ENCODE results near the gene SAYSD1.
A peak's percentile ranks its signal among the peaks of the same experiment; 100 is the strongest.

The SAYSD1 gene

DNA sequence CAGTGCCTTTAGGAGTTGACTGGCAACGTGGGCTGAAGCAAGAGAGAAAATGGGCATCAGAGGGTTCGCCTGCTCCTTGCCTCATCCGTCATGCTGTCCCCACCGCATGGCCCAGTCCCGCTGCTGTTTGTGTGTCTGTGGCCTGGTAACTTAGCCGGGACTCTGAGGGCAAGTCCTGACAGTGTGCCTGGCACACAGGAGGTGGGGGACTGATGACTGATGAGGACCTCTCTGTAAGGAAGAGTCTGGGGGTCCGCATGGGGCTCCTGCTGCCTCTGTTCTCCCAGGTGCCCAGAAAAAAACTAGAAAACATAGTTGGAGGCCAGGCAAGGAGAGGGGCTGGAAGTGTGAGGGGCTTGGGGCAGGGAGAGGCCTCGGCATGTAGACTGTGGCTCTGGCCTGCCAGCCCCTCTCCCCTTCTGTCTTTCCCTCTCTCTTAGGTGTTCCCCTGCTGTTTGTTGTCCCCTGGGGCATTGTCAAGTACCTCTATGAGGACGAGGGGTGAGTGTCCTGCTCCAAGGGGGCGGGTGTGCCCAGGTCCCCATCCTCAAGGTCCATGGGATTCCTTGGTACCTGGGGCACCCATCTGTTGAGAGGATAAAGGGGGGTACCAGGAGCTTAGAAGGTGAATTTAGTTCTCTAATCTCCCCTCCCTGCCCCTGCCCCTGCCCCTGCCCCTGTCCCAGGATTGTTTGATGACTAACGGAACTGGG, 36.9 kb downstream of the SAYSD1 start:
- DNase-seq = no peak

GRCh38 chr6:39076623-39077535, 38.1 kb downstream of the SAYSD1 start:
- DNase-seq = no peak

DNA sequence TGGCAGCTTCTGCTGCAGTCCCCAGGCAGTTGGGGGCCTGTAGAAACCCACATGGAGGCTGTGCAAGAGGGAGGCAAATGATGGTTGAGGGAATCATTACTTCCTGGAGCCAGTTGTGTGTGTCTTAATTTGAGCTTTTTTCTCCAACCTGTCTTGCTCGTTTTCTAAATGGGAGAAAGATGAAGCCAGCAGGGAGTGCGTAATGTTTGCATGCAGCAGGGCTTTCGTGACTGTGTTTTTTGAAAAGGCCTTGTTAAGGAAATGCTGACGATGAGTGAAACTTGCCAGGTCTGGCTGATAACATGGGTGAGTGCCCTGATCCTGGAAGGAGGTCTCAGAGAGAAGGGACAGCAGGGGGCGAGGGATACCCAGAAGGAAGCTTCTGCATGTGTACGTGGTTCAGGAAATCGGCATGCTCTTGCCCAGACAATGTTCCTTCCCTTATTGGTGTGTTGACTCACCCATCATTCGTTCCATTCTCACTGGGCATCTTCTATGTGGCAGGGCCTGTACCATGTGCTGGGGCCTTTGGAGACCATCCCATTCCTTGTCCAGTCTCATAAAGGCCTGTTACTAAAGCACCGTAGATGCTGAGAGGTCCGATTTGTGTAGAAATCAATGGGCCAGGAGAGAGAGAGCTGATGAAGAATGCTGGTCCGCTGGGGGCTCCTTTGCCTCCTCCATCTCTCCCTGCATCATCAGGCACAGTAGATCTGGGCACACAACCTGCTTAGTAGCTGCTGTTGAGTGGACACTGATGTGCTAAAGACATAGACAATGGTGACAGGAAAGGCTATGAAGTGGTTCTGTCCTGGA, 39.0 kb downstream of the SAYSD1 start:
- DNase-seq = no peak

- no peak for DNase-seq
Observed at GRCh38 chr6:39075010-39075686, 39.8 kb downstream of the SAYSD1 start.

GRCh38 chr6:39074486-39074885, 40.5 kb downstream of the SAYSD1 start:
- DNase-seq = no peak

DNA sequence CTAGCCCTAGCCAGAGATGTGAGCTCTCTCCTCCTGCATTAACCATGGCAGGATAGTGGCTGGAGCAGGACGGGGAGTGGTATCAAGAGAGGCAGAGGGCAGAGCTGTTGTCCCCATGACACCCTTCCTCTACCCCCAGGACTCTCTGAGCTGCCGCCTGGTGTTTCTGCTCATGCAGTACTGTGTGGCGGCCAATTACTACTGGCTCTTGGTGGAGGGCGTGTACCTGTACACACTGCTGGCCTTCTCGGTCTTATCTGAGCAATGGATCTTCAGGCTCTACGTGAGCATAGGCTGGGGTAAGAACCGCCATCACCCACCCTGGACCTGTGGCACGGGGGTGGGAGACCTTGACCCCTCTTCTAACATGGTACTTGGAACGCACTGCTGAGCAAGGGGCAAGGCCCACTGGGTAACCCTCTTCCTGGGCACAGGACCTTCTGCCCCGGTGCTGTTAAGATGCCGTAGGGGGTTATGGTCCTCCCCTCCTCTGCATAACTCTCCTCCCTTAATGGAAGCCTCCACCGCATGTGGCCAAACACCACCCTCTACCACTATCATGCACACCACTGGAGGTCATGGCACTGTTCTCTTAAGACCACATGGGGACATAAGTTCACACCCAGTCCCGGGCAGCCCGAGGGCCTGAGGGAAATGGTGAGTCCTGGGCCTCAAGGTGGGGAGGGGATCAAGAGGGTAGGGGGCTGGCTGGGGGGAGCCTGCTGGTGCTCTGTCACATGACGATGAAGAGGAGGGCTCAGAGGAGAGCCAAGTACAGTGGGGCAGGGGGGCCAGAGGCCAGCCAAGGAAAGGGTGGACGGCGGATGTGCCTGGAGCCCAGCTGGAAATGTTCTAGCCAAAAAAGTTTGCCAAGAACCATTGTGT, 41.3 kb downstream of the SAYSD1 start:
- no peak for DNase-seq

- DNase-seq = no peak
Observed at GRCh38 chr6:39072830-39073229, 42.2 kb downstream of the SAYSD1 start.

GRCh38 chr6:39068391-39068790, 46.6 kb downstream of the SAYSD1 start:
- DNase-seq = no peak

DNA sequence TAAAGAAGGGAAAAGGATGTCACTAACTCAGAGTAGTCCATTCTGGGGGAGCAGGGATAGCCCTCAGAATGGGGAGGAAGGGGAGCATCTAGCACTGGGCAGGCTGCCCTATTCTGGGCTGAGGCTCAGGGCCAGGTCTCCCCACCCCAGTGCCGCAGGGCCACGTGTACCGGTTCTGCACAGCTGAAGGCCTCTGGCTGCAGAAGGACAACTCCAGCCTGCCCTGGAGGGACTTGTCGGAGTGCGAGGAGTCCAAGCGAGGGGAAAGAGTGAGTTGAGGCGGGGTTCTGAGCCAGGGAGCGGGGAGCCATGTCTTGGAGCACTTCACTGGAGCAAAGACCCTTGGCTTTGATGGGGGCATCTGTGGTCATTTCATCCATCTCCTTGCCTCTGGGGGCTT, 49.4 kb downstream of the SAYSD1 start:
- DNase-seq = no peak

- DNase-seq = no peak
Observed at GRCh38 chr6:39063526-39063925, 51.5 kb downstream of the SAYSD1 start.

DNA sequence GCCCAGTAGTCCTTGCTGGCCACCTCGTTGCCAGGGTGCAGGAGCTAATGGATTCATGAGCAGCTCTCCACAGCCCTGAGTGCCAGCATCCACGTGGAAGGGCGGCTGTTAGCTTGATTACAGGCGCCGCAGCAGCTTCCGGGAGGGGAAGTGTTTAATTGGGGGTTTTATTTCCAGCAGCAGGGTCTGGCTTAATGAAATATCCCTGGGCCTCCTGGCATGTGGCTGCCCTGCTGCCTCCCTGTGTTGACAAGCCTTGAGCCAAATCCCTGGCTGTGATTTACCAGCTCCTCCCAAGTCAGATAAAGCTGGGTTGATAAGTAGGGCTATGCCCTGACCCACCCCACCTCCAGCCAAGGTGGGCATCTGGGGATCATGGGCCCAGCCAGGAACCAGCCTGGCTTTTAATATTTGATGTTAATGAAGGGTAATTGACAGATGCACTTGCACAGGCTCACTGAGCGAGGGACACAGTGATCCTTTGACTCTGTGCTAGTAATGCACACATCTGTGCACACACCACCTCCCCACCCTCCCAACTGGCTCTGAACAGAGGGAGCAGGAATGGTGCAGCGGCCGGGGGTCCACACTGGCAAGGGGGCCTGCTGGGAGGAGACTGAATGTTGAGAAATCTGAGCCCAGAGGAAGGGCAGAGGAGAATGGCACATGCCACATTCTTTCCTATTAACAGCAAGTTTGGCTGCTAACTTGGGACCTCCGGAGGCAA, 52.8 kb downstream of the SAYSD1 start:
- DNase-seq = no peak

GRCh38 chr6:39061588-39061987, 53.4 kb downstream of the SAYSD1 start:
- no peak for DNase-seq

DNA sequence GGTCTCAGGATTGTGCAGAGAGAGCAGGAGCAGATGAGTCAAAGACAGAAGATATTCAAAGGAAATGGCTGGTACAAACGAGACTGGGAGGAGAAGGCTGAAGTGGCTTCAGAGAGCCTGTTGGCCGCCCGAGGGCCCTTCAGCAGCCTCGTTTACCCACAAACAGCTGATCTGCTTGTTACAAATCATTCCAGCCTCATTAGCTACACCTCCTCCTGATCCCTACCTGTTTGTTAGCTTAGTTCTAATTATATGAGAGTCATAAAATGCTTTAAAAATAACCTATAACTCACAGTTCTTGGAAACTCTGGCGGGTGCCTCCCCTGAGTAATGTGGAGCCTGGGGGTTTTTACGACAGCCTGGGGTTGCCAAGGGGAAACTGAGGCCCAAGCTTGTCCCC, 53.8 kb downstream of the SAYSD1 start:
- peak; percentile 86 for DNase-seq

- no peak for DNase-seq
Observed at GRCh38 chr6:39060467-39061160, 54.4 kb downstream of the SAYSD1 start.

GRCh38 chr6:39059496-39060310, 55.3 kb downstream of the SAYSD1 start:
- no peak for DNase-seq

DNA sequence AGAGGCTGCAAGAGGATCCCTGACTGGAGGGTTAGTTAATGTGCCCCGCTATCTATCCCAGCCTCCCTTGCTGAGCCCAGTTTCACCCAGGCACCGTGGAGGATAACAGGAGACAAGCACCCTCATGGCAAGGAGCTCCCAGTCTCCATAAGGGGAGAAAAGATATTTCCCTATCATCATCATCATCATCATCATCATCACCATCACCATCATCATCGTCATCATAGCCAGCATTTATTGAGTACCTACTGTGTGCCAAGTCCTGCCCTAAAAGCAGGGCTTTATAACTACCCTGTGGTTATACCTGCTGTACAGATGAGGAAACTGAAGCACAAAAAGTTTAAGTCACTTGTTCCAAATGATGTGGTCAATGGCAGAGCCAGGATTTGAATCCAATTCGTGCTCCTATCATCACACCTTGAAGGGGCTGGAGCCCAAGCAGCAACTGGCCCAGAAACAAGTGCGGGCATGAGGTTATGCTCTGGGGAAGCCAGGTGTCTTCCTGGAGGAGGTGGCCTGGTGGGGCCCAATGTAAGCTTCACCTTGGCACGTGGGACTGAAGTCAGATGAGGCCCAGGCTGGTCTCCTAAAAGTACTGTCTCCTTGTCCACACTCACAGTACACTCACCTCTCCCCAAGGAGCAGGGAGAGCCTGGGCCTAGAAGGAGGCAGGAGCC, 56.4 kb downstream of the SAYSD1 start:
- no peak for DNase-seq

DNA sequence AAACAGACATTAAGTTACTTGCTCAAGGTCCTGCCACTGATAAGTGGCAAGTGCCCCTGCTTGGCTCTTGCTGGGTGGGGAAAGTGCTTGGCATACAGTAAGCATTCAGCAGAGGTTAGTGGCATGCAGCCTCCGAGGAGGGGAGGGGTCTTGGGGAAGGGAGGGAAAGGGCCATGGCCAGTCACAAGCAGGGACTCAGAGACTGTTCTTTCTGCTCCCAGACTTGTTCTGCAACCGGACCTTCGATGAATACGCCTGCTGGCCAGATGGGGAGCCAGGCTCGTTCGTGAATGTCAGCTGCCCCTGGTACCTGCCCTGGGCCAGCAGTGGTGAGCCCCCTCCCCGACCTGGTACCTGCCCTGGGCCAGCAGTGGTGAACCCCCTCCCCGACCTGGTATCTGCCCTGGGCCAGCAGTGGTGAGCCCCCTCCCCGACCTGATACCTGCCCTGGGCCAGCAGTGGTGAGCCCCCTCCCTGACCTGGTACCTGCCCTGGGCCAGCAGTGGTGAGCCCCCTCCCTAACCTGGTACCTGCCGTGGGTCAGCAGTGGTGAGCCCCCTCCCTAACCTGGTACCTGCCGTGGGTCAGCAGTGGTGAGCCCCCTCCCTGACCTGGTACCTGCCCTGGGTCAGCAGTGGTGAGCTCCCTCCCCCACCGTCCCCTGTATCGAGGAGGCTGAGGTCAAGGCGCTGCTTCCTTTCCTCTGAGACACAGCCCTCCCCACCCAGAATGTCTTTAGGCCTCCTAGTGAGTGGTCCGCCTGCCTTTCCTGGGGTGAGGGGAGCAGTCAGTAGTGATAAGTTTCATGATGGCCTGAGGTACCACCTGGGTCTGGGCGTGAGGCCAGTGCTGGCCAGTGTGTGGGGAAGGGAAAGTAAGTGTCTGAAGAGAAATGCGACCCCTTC, 57.5 kb downstream of the SAYSD1 start:
- DNase-seq = no peak

DNA sequence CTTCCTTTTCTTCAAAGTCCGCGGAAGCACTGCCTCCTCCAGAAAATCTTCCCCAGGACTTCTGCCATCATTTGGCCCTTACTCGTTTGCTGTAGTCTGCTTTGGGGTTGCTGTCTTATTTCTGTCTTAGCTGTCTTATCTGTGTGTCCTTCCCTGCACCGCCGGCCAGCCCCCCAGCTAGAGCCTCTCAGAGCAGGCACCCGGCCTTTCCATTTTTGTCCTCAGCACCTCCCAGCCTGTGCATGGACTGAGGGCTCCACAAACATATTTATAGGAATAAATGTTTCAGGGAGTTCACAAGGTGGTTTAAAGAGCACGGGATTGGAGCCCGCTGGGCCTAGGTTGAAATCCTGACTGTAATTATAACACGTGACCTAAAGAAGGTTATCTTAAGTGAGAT, 58.3 kb downstream of the SAYSD1 start:
- no peak for DNase-seq
